Natural killer cell (primary cell): ENCODE results near the gene INO80. TPM values are rescaled to one million over a fixed set of nuclear protein-coding genes. Genes with fewer than 3 reads are reported as not detected.

ENCODE experiments used
- ATAC-seq, 3 donors: fragments of 150-1000 bp in 2 of 3; fragments of 200-7000 bp in 1 of 3; cut with Tn5 transposase; 1 replicate in 1 of 3; 2 replicates in 2 of 3; pipeline ENCODE4 v1.10.0; 2021; ENCODE audit warnings: mild to moderate bottlenecking in 2 of 3, moderate library complexity in 2 of 3
- DNase-seq, 2 donors: peaks; one replicate each; pipeline versions ENCODE4 v3.0.0 to v3.0.0-alpha.2; 2013 to 2021; ENCODE audit warnings: mixed read lengths in 1 of 2
- H3K27ac ChIP-seq: one replicate; pipeline ENCODE4 v1.5.1; 2013; ENCODE audit warnings: mild to moderate bottlenecking, low read length
- H3K27me3 ChIP-seq: one replicate; pipeline ENCODE4 v1.6.1; 2013; ENCODE audit warnings: low read length; ENCODE audit not compliant: control insufficient read depth, insufficient read depth
- H3K36me3 ChIP-seq: one replicate; pipeline ENCODE4 v1.6.1; 2013; ENCODE audit warnings: low read length; ENCODE audit not compliant: control insufficient read depth, insufficient read depth
- H3K4me1 ChIP-seq: one replicate; pipeline ENCODE4 v1.6.1; 2013; ENCODE audit warnings: low read length; ENCODE audit not compliant: control insufficient read depth, insufficient read depth
- H3K4me3 ChIP-seq: one replicate; pipeline ENCODE4 v1.5.1; 2013; ENCODE audit warnings: low read length
- H3K9me3 ChIP-seq: one replicate; pipeline ENCODE4 v1.6.1; 2013; ENCODE audit warnings: low read length; ENCODE audit not compliant: control insufficient read depth, insufficient read depth
- H3K27ac Mint-ChIP-seq, 2 donors: one replicate each; pipeline ENCODE4 v1.8.0; 2022; ENCODE audit warnings: mild to moderate bottlenecking in 2 of 2, mixed read lengths in 2 of 2, moderate library complexity in 1 of 2
- H3K27me3 Mint-ChIP-seq, 2 donors: one replicate each; pipeline ENCODE4 v1.8.0; 2022; ENCODE audit warnings: low read depth in 2 of 2, mixed read lengths in 2 of 2
- H3K36me3 Mint-ChIP-seq: one replicate; pipeline ENCODE4 v1.8.0; 2022; ENCODE audit warnings: mixed read lengths
- H3K4me1 Mint-ChIP-seq, 2 donors: one replicate each; pipeline ENCODE4 v1.8.0; 2022; ENCODE audit warnings: mixed read lengths in 2 of 2
- H3K4me3 Mint-ChIP-seq: one replicate; pipeline ENCODE4 v1.8.0; 2022; ENCODE audit warnings: mild to moderate bottlenecking, moderate library complexity, mixed read lengths
- H3K9me3 Mint-ChIP-seq, 2 donors: one replicate each; pipeline ENCODE4 v1.8.0; 2022; ENCODE audit warnings: mixed read lengths in 2 of 2
- WGBS: methylation state at CpG from one replicate; pipeline ENCODE4 v1.1.7; 2013; ENCODE audit warnings: missing lambda C conversion rate; ENCODE audit not compliant: insufficient coverage; 5-methylcytosine and 5-hydroxymethylcytosine counted together
- intact Hi-C: fragments of 100-400 bp; cut with micrococcal nuclease; formaldehyde crosslinking; loops from one replicate; pipeline ENCODE4 v1.14.2; 2022
- total RNA-seq, 4 donors: library from RNA; stranded (reverse); fragments of 120-200 nt in 1 of 4; gene quantifications; one replicate each; pipeline versions ENCODE4 v1.2.3 to v1.2.4, GENCODE V29; 2013 to 2022
- TF ChIP-seq, protein P1 (sequence below): fragments of 200-600 bp; IDR thresholded peaks from one replicate; pipeline ENCODE4 v1.8.0; 2022; ENCODE audit warnings: antibody characterized with exemption

INO80 gene
- total RNA-seq, 3 donors from 2014 or later (not counting 1 experiment from before 2014, with no cell fraction given), result 36.4 to 45.7 (median 43.9) TPM

- WGBS, result 80% methylated on average over 1 of the region's 3 CpGs
- Histone ChIP-seq H3K9me3 (no peaks in the 10 kb centered on the region), H3K27me3 (no peaks in the 10 kb centered on the region), H3K36me3 (peaks cover 52% of the 10 kb centered on the region), H3K4me3 (no peak overlapping the region), H3K27ac (no peak overlapping the region), H3K4me1 (no peaks in the 10 kb centered on the region)
- TF ChIP-seq, protein P1, sequence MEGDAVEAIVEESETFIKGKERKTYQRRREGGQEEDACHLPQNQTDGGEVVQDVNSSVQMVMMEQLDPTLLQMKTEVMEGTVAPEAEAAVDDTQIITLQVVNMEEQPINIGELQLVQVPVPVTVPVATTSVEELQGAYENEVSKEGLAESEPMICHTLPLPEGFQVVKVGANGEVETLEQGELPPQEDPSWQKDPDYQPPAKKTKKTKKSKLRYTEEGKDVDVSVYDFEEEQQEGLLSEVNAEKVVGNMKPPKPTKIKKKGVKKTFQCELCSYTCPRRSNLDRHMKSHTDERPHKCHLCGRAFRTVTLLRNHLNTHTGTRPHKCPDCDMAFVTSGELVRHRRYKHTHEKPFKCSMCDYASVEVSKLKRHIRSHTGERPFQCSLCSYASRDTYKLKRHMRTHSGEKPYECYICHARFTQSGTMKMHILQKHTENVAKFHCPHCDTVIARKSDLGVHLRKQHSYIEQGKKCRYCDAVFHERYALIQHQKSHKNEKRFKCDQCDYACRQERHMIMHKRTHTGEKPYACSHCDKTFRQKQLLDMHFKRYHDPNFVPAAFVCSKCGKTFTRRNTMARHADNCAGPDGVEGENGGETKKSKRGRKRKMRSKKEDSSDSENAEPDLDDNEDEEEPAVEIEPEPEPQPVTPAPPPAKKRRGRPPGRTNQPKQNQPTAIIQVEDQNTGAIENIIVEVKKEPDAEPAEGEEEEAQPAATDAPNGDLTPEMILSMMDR, result no peak
- no peak overlapping the region for H3K27ac Mint-ChIP-seq
- no peaks in the 10 kb centered on the region for H3K27me3 Mint-ChIP-seq
- intact Hi-C loops, result no loop called here
- H3K36me3 Mint-ChIP-seq, result peaks cover 7% of the 10 kb centered on the region
- no peak overlapping the region for H3K4me3 Mint-ChIP-seq
- no peaks in the 10 kb centered on the region for H3K9me3 Mint-ChIP-seq
- ATAC-seq (no peak), DNase-seq (no peak)
- peaks cover 0 to 10% of the 10 kb centered on the region in 2 donors for H3K4me1 Mint-ChIP-seq
Observed at GRCh38 chr15:41013691-41014414, 102.2 kb downstream of the INO80 start.

DNA sequence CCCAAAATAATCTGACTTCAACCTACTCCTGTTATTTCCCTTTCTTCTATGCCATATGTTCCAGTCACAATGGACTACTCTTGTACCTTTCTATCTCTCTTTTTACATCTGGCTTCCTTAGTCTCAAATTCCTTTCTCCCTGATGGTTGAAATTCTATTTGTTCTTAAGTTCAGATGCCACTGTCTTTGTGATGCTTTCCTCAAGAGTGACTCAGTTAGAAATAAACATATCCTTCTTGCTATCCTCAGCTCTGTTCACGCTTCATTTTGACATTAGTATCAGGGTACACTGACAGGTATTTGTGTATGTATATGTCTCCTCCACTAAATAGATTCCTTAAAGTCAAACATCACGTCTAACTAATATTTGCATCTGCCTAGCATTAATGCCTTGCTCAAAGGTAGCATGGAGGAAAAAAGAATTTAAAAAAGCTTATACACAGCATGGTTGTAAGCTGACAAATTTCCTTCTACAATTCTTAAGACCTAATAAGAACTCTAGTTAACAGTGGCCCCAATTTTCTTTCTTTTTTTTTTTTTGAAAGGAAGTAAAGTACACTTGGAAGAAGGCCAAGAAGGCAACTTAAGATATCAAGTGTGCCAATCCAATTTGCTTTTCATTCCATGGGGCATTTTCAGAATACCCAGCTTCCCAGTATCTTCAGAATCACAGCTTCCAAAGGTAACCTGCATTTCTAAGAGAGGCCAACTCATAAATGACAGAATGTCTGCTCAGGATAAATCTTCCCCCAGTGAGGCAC lies 104.8 kb downstream of the INO80 start:
- Histone ChIP-seq H3K4me3 (no peak overlapping the region), H3K4me1 (no peaks in the 10 kb centered on the region), H3K27ac (no peak overlapping the region), H3K27me3 (no peaks in the 10 kb centered on the region), H3K9me3 (no peaks in the 10 kb centered on the region), H3K36me3 (peaks cover 32% of the 10 kb centered on the region)
- intact Hi-C loops, result no loop called here
- WGBS, result no CpG with 5 or more reads among the region's 2 CpGs
- ATAC-seq, result no peak
- DNase-seq, result no peak
- Mint-ChIP-seq H3K4me1 (no peaks in the 10 kb centered on the region), H3K9me3 (no peaks in the 10 kb centered on the region), H3K27me3 (no peaks in the 10 kb centered on the region), H3K36me3 (peaks cover 7% of the 10 kb centered on the region), H3K27ac (no peak overlapping the region), H3K4me3 (no peak overlapping the region)
- TF ChIP-seq, protein P1, result no peak

DNA sequence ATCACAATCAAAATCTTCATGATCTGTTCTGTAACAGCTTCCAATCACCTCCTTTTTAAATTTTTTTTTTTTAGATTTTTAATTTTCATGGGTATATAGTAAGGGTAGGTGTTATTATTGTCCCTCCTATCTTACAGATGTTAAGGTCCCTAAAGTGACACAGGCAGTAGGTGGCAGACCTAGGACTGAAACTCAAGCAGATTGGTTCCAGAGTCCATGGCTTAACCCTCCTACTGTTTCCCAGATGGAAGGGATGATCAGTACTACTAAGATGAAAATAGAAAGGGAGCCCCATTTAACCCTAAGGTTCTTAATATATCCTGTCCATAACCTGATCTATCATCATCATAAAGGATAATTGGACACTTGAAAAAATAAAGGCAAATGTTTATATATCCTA lies 105.7 kb downstream of the INO80 start:
- peaks cover 26% of the 10 kb centered on the region for H3K36me3 ChIP-seq
- ATAC-seq (no peak), DNase-seq (no peak)
- Mint-ChIP-seq H3K27me3 (no peaks in the 10 kb centered on the region), H3K4me3 (no peak overlapping the region), H3K9me3 (no peaks in the 10 kb centered on the region), H3K36me3 (peaks cover 7% of the 10 kb centered on the region), H3K27ac (no peak overlapping the region), H3K4me1 (no peaks in the 10 kb centered on the region)
- H3K4me3 ChIP-seq, result no peak overlapping the region
- H3K27ac ChIP-seq, result no peak overlapping the region
- TF ChIP-seq, protein P1, result no peak
- intact Hi-C loops, result no loop called here
- H3K9me3 ChIP-seq, result no peaks in the 10 kb centered on the region
- no peaks in the 10 kb centered on the region for H3K27me3 ChIP-seq
- H3K4me1 ChIP-seq, result no peaks in the 10 kb centered on the region
